Kidney epithelial cell (primary cell): ENCODE data around the gene EVL. TPM values are rescaled to one million over a fixed set of nuclear protein-coding genes. Genes with fewer than 3 reads are reported as not detected.

Experiments
- DNase-seq: peaks from one replicate; pipeline ENCODE4 v3.0.0-alpha.2; 2010; ENCODE audit warnings: low read depth
- H3K27me3 ChIP-seq: 2 replicates; pipeline ENCODE4 v1.6.0; 2011; ENCODE audit warnings: low read length; ENCODE audit not compliant: control insufficient read depth, insufficient read depth
- H3K36me3 ChIP-seq: 2 replicates; pipeline ENCODE4 v1.5.1; 2011; ENCODE audit warnings: low read length; ENCODE audit not compliant: control insufficient read depth, insufficient read depth
- H3K4me3 ChIP-seq: 2 replicates; pipeline ENCODE4 v1.5.1; 2011; ENCODE audit warnings: low read depth, mild to moderate bottlenecking, control low read depth, low read length
- CTCF ChIP-seq: IDR thresholded peaks from 2 replicates; pipeline ENCODE4 v1.5.1; 2011; ENCODE audit warnings: mild to moderate bottlenecking, moderate library complexity, low read length, control low read depth, inconsistent platforms; ENCODE audit not compliant: insufficient read depth, poor library complexity, severe bottlenecking
- total RNA-seq: library from RNA; depleted of rRNA; stranded (reverse); fragments of >200 nt; gene quantifications from 2 replicates; pipeline ENCODE4 v1.2.3, GENCODE V29; 2015

The EVL gene
- total RNA-seq, 1 donor from 2014 or later, result 42.4 TPM

DNA sequence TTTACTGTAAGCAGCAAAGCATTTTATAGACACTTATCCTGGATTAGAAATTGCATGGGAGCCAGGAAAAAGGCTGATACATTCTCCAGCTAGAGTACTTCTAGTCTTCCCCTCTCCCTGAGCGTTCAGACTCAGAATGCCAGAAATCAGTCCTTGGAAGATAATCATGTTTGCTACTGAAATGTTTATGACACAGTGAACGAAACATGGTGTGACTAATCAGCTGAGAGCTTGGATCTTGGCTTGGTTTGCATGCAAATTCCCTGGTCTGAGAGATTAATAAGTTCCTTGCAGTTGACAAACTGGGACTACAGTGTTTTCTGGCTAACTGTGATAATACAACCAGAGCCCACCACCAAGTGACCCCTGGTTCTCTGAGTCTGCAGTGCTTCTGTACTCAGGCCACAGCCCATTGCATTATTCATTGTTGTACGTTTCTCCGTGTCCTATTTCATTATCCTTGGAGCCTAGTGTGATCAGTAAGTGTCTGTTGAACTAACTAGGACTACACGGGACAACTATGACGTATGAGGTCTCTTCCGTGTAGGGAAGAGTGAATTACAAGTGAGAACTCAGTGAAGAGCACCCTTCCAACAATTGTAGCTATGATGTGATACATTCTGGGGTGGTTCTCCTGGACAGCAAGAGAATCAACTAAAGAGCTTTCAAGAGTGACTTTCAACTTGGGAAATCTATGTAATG lies 34.6 kb upstream of the EVL start:
- no peak overlapping the region for H3K4me3 ChIP-seq
- H3K36me3 ChIP-seq, result no peaks in the 10 kb centered on the region
- peak; percentile 49 for DNase-seq
- no peaks in the 10 kb centered on the region for H3K27me3 ChIP-seq
- no peak for TF ChIP-seq CTCF

DNA sequence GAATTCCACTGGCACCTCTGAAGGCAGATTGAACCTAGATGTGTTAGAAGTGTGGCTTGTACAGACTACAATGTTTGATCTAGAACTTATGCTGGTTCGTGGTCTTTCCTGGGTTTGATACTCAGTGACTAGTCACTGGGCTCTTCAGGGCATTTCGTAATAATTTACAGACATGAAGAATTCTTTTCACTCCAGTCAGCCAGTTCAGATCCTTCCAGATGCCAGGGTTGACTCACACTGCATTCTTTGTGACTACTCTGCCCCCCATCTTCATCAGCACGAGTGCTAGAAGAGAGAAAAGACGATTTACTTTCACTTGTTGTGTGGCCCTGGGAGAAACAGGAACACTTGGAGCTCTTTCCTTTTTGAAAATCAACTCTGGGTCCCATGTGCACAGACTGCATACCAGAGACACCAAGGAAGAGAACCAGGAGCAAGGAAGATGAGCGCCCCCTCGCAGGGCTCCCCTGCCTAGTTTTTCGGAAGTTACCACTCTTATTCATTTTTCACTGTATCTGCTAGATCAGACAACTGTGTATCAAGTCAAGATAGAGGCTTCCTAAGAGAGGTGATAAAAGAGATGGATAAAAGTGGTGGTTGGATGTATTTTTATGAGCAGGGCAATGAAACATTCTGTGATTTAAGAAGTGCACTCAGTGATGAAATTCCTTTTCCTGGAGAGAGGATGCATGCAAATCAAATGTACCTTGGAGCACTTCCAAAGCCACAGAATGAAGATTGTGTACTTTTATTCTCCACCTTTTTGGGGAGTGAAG lies 33.5 kb upstream of the EVL start:
- no peak for TF ChIP-seq CTCF
- peak overlapping the region; percentile 37 for H3K4me3 ChIP-seq
- no peaks in the 10 kb centered on the region for H3K36me3 ChIP-seq
- no peaks in the 10 kb centered on the region for H3K27me3 ChIP-seq
- DNase-seq, result peak; percentile 97

GRCh38 chr14:100032738-100033137 lies 32.5 kb upstream of the EVL start:
- Histone ChIP-seq H3K4me3 (no peak overlapping the region), H3K27me3 (no peaks in the 10 kb centered on the region), H3K36me3 (no peaks in the 10 kb centered on the region)
- no peak for TF ChIP-seq CTCF
- no peak for DNase-seq

DNA sequence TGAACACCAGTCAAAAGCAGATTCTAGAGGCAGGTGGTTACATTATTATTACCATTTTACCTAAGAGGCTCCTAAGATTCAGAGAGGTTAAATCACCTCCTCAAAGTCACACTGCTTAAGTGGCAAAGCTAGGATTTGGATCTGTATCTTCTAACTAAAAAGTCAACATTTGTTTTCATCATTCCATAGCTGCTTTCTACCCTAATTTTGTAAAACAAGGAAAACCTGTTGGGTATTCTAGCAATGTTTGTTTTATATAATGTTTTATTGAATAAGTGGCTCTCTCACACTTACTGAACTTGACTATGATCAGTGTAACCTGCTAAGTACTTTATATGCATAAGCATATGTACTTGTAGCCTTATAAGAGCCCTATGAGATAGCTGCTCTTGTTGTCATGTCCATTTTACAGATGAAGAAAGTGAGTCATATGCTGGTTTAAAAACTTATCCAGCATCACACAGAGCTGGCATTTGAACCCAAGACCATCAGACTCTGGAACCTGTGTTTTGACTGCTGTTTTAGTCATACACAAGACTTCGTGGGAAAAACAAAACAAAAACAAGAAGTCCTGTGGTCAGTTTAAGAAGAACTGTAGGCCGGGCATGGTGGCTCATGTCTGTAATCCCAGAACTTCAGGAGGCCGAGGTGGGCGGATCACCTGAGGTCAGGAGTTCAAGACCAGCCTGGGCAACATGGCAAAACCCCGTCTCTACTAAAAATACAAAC lies 31.7 kb upstream of the EVL start:
- no peaks in the 10 kb centered on the region for H3K36me3 ChIP-seq
- DNase-seq, result no peak
- no peak overlapping the region for H3K4me3 ChIP-seq
- H3K27me3 ChIP-seq, result no peaks in the 10 kb centered on the region
- TF ChIP-seq CTCF, result no peak

- DNase-seq, result no peak
- no peaks in the 10 kb centered on the region for H3K27me3 ChIP-seq
- no peak overlapping the region for H3K4me3 ChIP-seq
- no peaks in the 10 kb centered on the region for H3K36me3 ChIP-seq
- no peak for TF ChIP-seq CTCF
Observed at GRCh38 chr14:100034468-100034867, 30.8 kb upstream of the EVL start.
